HG02943 (cell line): ENCODE measurements around the gene MRPL41.
A peak's percentile ranks its signal among the peaks of the same experiment; 100 is the strongest.
"Not testable (repeated sequence)": the region's sequence is repeated elsewhere in the genome, so short reads cannot be mapped to it uniquely, and the experiment has no call there.

Experiments
- ATAC-seq: cut with Tn5 transposase; IDR thresholded peaks from one replicate; pipeline ENCODE4 v1.9.1; 2021; ENCODE audit warnings: mild to moderate bottlenecking, low read depth, moderate library complexity; ENCODE audit not compliant: unreplicated experiment

The MRPL41 gene

GRCh38 chr9:137550958-137551263 lies 768 bp upstream of the MRPL41 start:
- ATAC-seq = not testable (repeated sequence)

- ATAC-seq = peak; percentile 25
Measured at GRCh38 chr9:137552022-137552768, 516 bp downstream of the MRPL41 start.

GRCh38 chr9:137553654-137554053 lies 2.0 kb downstream of the MRPL41 start:
- not testable (repeated sequence) for ATAC-seq

GRCh38 chr9:137554349-137554748 lies 2.7 kb downstream of the MRPL41 start:
- ATAC-seq = no peak

- no peak for ATAC-seq
Measured at GRCh38 chr9:137555179-137555578, 3.5 kb downstream of the MRPL41 start.

- ATAC-seq = no peak
Measured at GRCh38 chr9:137556069-137556838, 4.6 kb downstream of the MRPL41 start.

GRCh38 chr9:137558127-137558526 lies 6.4 kb downstream of the MRPL41 start:
- ATAC-seq = no peak

- ATAC-seq = no peak
Measured at GRCh38 chr9:137564134-137564533, 12.5 kb downstream of the MRPL41 start.

GRCh38 chr9:137564817-137565411 lies 13.2 kb downstream of the MRPL41 start:
- no peak for ATAC-seq

GRCh38 chr9:137568445-137568844 lies 16.8 kb downstream of the MRPL41 start:
- ATAC-seq = not testable (repeated sequence)

GRCh38 chr9:137569609-137570203 lies 18.0 kb downstream of the MRPL41 start:
- ATAC-seq = no peak

GRCh38 chr9:137570566-137570965 lies 18.9 kb downstream of the MRPL41 start:
- ATAC-seq = no peak

GRCh38 chr9:137574192-137574591 lies 22.5 kb downstream of the MRPL41 start:
- ATAC-seq = no peak

GRCh38 chr9:137575364-137575715 lies 23.7 kb downstream of the MRPL41 start:
- no peak for ATAC-seq

GRCh38 chr9:137575716-137576411 lies 24.2 kb downstream of the MRPL41 start:
- no peak for ATAC-seq

- peak; percentile 77 for ATAC-seq
Measured at GRCh38 chr9:137578518-137579258, 27.0 kb downstream of the MRPL41 start, which contains the start of gene DPH7. Gene DPH7, minus strand, starts transcription at chr9:137578925. Its CDS starts 148 bp downstream, at chr9:137578777.

- ATAC-seq = no peak
Measured at GRCh38 chr9:137579259-137579604, 27.6 kb downstream of the MRPL41 start.

GRCh38 chr9:137580209-137580953 lies 28.7 kb downstream of the MRPL41 start:
- no peak for ATAC-seq

GRCh38 chr9:137580954-137581322 lies 29.3 kb downstream of the MRPL41 start:
- no peak for ATAC-seq
